Erythroblast (primary cell): ENCODE data around the gene KIF17.

ENCODE experiments used
- GATA1 ChIP-seq: IDR thresholded peaks from 2 replicates; pipeline ENCODE4 v1.6.1; 2011; ENCODE audit warnings: low read depth, mild to moderate bottlenecking, control low read depth, low read length, moderate library complexity
- POLR2A ChIP-seq: IDR thresholded peaks from 2 replicates; pipeline ENCODE4 v1.6.1; 2011; ENCODE audit warnings: mild to moderate bottlenecking, low read length

- peak; percentile 74 for TF ChIP-seq POLR2A
- TF ChIP-seq GATA1: no peak
These were observed 56.3 kb downstream of the KIF17 start, which contains the start of gene DDOST for GRCh38 chr1:20661207-20662109.
